GM21528 (cell line): ENCODE data around the gene USP27X.

ENCODE experiments used
- ATAC-seq: cut with Tn5 transposase; IDR thresholded peaks from one replicate; pipeline ENCODE4 v1.9.1; 2021; ENCODE audit warnings: mild to moderate bottlenecking, moderate library complexity; ENCODE audit not compliant: unreplicated experiment, low FRiP score

The USP27X gene

GRCh38 chrX:49880668-49881067 is 1.4 kb downstream of the USP27X start:
- no peak for ATAC-seq

GRCh38 chrX:49884290-49884862 is 5.1 kb downstream of the USP27X start:
- no peak for ATAC-seq

GRCh38 chrX:49892542-49892941 is 13.3 kb downstream of the USP27X start:
- no peak for ATAC-seq

- ATAC-seq, result no peak
Measured at GRCh38 chrX:49896951-49897350, 17.7 kb downstream of the USP27X start.

- no peak for ATAC-seq
Measured at GRCh38 chrX:49901048-49901447, 21.8 kb downstream of the USP27X start.

- no peak for ATAC-seq
Measured at GRCh38 chrX:49910344-49910743, 31.1 kb downstream of the USP27X start.

- ATAC-seq, result no peak
Measured at GRCh38 chrX:49912086-49912485, 32.8 kb downstream of the USP27X start.

GRCh38 chrX:49912861-49913260 is 33.6 kb downstream of the USP27X start:
- ATAC-seq, result no peak

- ATAC-seq, result peak; percentile 68
Measured at GRCh38 chrX:49915361-49916222, 36.3 kb downstream of the USP27X start.

- no peak for ATAC-seq
Measured at GRCh38 chrX:49919617-49920016, 40.3 kb downstream of the USP27X start.

GRCh38 chrX:49921109-49921508 is 41.8 kb downstream of the USP27X start:
- no peak for ATAC-seq

GRCh38 chrX:49922291-49923241 is 43.3 kb downstream of the USP27X start, which contains the start of gene CLCN5:
Gene CLCN5, plus strand, starts transcription at chrX:49922596. Its CDS starts 2,703 bp downstream, at chrX:49925299.
- peak; percentile 95 for ATAC-seq

GRCh38 chrX:49925176-49925575 is 45.9 kb downstream of the USP27X start:
- no peak for ATAC-seq

- ATAC-seq, result no peak
Measured at GRCh38 chrX:49930039-49930438, 50.8 kb downstream of the USP27X start.
